HT-29 (cell line): ENCODE measurements around the gene RAP1GAP2. TPM values are rescaled to one million over a fixed set of nuclear protein-coding genes. Genes with fewer than 3 reads are reported as not detected.

Experiments used
- DNase-seq: peaks from one replicate; pipeline ENCODE4 v3.0.0-alpha.2; 2015; ENCODE audit warnings: low spot score
- total RNA-seq: library from RNA; depleted of rRNA; stranded (reverse); fragments of >200 nt; shearing (Covaris generic); gene quantifications from 2 replicates; pipeline ENCODE4 v1.2.3, GENCODE V29; 2014

Gene RAP1GAP2
- total RNA-seq, 1 experiment from 2014 or later = 9.6 TPM

GRCh38 chr17:2786176-2786881, 9.9 kb upstream of the RAP1GAP2 start:
- peak; percentile 92 for DNase-seq

- no peak for DNase-seq
Observed at GRCh38 chr17:2789700-2790099, 6.5 kb upstream of the RAP1GAP2 start.

- no peak for DNase-seq
Observed at GRCh38 chr17:2792366-2793169, 3.7 kb upstream of the RAP1GAP2 start.

- DNase-seq = no peak
Observed at GRCh38 chr17:2794111-2794803, 2.0 kb upstream of the RAP1GAP2 start.

GRCh38 chr17:2795441-2796163, 636 bp upstream of the RAP1GAP2 start:
- no peak for DNase-seq

GRCh38 chr17:2797226-2797625, 988 bp downstream of the RAP1GAP2 start:
- no peak for DNase-seq

- no peak for DNase-seq
Observed at GRCh38 chr17:2797637-2798036, 1.4 kb downstream of the RAP1GAP2 start.

- DNase-seq = no peak
Observed at GRCh38 chr17:2798188-2798587, 1.9 kb downstream of the RAP1GAP2 start.

GRCh38 chr17:2798678-2799077, 2.4 kb downstream of the RAP1GAP2 start:
- DNase-seq = no peak

GRCh38 chr17:2799653-2800052, 3.4 kb downstream of the RAP1GAP2 start:
- no peak for DNase-seq

GRCh38 chr17:2800367-2800766, 4.1 kb downstream of the RAP1GAP2 start:
- no peak for DNase-seq

- DNase-seq = no peak
Observed at GRCh38 chr17:2801841-2802240, 5.6 kb downstream of the RAP1GAP2 start.

- no peak for DNase-seq
Observed at GRCh38 chr17:2802574-2802973, 6.3 kb downstream of the RAP1GAP2 start.

GRCh38 chr17:2803386-2803785, 7.1 kb downstream of the RAP1GAP2 start:
- DNase-seq = no peak

- DNase-seq = no peak
Observed at GRCh38 chr17:2803971-2804370, 7.7 kb downstream of the RAP1GAP2 start.

- no peak for DNase-seq
Observed at GRCh38 chr17:2804912-2805311, 8.7 kb downstream of the RAP1GAP2 start.

- no peak for DNase-seq
Observed at GRCh38 chr17:2805961-2806360, 9.7 kb downstream of the RAP1GAP2 start.

- DNase-seq = no peak
Observed at GRCh38 chr17:2808367-2809335, 12.4 kb downstream of the RAP1GAP2 start.

GRCh38 chr17:2809337-2809736, 13.1 kb downstream of the RAP1GAP2 start:
- DNase-seq = no peak

GRCh38 chr17:2814049-2814448, 17.8 kb downstream of the RAP1GAP2 start:
- DNase-seq = no peak
